ENCODE measurements around the gene RAPH1. TPM values are rescaled to one million over a fixed set of nuclear protein-coding genes. Genes with fewer than 3 reads are reported as not detected.
"Not testable (repeated sequence)": the region's sequence is repeated elsewhere in the genome, so short reads cannot be mapped to it uniquely, and the experiment has no call there.

The RAPH1 gene
- total RNA-seq, 1 experiment from 2014 or later: not detected

- H3K27ac ChIP-seq (ENCODE audit: low read length): no peak overlapping the region
- H3K9ac ChIP-seq (ENCODE audit: low read length): no peak overlapping the region
- no peaks in the 10 kb centered on the region for H3K4me1 ChIP-seq (ENCODE audit: low read length)
- H3K79me2 ChIP-seq (ENCODE audit: low read length): no peaks in the 10 kb centered on the region
- H3K9me2 ChIP-seq (replicated peaks; ENCODE audit: insufficient read depth, low read length): no peaks in the 10 kb centered on the region
- no peaks in the 10 kb centered on the region for H3K9me3 ChIP-seq (ENCODE audit: low read length)
- H2AFZ ChIP-seq (ENCODE audit: low read length): no peak overlapping the region
- no peaks in the 10 kb centered on the region for H4K20me1 ChIP-seq (ENCODE audit: insufficient read depth, low read depth, low read length)
- H3K4me3 ChIP-seq (ENCODE audit: low read length): no peak overlapping the region
- H3K4me2 ChIP-seq (ENCODE audit: low read depth, low read length, poor library complexity, severe bottlenecking): no peak overlapping the region
- DNase-seq: no peak
- H3K36me3 ChIP-seq (ENCODE audit: insufficient read depth, low read length): no peaks in the 10 kb centered on the region
- H3K27me3 ChIP-seq (ENCODE audit: low read length): no peaks in the 10 kb centered on the region
Observed at GRCh38 chr2:203551778-203552177, 16.7 kb upstream of the RAPH1 start.

- Histone ChIP-seq H3K27ac (ENCODE audit: low read length) (no peak overlapping the region), H3K9ac (ENCODE audit: low read length) (no peak overlapping the region), H3K4me1 (ENCODE audit: low read length) (no peaks in the 10 kb centered on the region), H3K9me2 (replicated peaks; ENCODE audit: insufficient read depth, low read length) (no peaks in the 10 kb centered on the region), H3K27me3 (ENCODE audit: low read length) (no peaks in the 10 kb centered on the region), H4K20me1 (ENCODE audit: insufficient read depth, low read depth, low read length) (no peaks in the 10 kb centered on the region), H3K4me2 (ENCODE audit: low read depth, low read length, poor library complexity, severe bottlenecking) (no peak overlapping the region), H3K9me3 (ENCODE audit: low read length) (no peaks in the 10 kb centered on the region), H3K79me2 (ENCODE audit: low read length) (no peaks in the 10 kb centered on the region), H3K36me3 (ENCODE audit: insufficient read depth, low read length) (no peaks in the 10 kb centered on the region), H3K4me3 (ENCODE audit: low read length) (no peak overlapping the region), H2AFZ (ENCODE audit: low read length) (no peak overlapping the region)
- DNase-seq: no peak
Observed at GRCh38 chr2:203550266-203550665, 15.2 kb upstream of the RAPH1 start.

- no peaks in the 10 kb centered on the region for H3K9me3 ChIP-seq (ENCODE audit: low read length)
- DNase-seq: no peak
- no peak overlapping the region for H3K27ac ChIP-seq (ENCODE audit: low read length)
Observed at GRCh38 chr2:203549406-203549805, 14.3 kb upstream of the RAPH1 start.

DNA sequence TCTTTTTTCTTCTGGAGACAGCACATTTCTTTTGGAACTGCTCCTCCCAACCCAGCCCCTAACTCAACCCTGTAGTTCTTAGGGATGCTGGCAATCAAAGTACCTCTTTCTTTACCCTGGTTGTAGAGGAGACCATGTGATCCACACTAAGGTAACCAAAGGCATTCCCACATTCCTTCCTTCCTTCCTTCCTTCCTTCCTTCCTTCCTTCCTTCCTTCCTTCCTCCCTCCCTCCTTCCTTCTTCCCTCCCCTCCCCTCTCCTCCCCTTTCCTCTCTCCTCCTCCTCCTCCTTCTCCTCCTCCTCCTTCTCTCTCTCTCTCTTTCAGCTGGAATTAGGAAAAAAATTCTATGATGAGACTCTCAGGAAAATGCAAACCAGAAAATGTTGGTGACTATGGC, 13.8 kb upstream of the RAPH1 start:
- Histone ChIP-seq H3K4me3 (ENCODE audit: low read length) (no peak overlapping the region), H3K27ac (ENCODE audit: low read length) (no peak overlapping the region), H3K9me2 (replicated peaks; ENCODE audit: insufficient read depth, low read length) (no peaks in the 10 kb centered on the region), H3K4me1 (ENCODE audit: low read length) (no peaks in the 10 kb centered on the region), H3K4me2 (ENCODE audit: low read depth, low read length, poor library complexity, severe bottlenecking) (no peak overlapping the region), H3K36me3 (ENCODE audit: insufficient read depth, low read length) (no peaks in the 10 kb centered on the region), H2AFZ (ENCODE audit: low read length) (no peak overlapping the region), H3K9ac (ENCODE audit: low read length) (no peak overlapping the region), H4K20me1 (ENCODE audit: insufficient read depth, low read depth, low read length) (no peaks in the 10 kb centered on the region), H3K9me3 (ENCODE audit: low read length) (no peaks in the 10 kb centered on the region), H3K27me3 (ENCODE audit: low read length) (no peaks in the 10 kb centered on the region), H3K79me2 (ENCODE audit: low read length) (no peaks in the 10 kb centered on the region)
- DNase-seq: no peak

More at GRCh38 chr2:203549406-203549805, 14.3 kb upstream of the RAPH1 start:
- Histone ChIP-seq H3K4me3 (ENCODE audit: low read length) (no peak overlapping the region), H3K4me1 (ENCODE audit: low read length) (no peaks in the 10 kb centered on the region), H3K4me2 (ENCODE audit: low read depth, low read length, poor library complexity, severe bottlenecking) (no peak overlapping the region), H3K36me3 (ENCODE audit: insufficient read depth, low read length) (no peaks in the 10 kb centered on the region), H4K20me1 (ENCODE audit: insufficient read depth, low read depth, low read length) (no peaks in the 10 kb centered on the region), H3K79me2 (ENCODE audit: low read length) (no peaks in the 10 kb centered on the region), H3K9me2 (replicated peaks; ENCODE audit: insufficient read depth, low read length) (no peaks in the 10 kb centered on the region), H3K9ac (ENCODE audit: low read length) (no peak overlapping the region), H2AFZ (ENCODE audit: low read length) (no peak overlapping the region), H3K27me3 (ENCODE audit: low read length) (no peaks in the 10 kb centered on the region)

- Histone ChIP-seq H3K4me1 (ENCODE audit: low read length) (no peaks in the 10 kb centered on the region), H3K9ac (ENCODE audit: low read length) (no peak overlapping the region), H3K36me3 (ENCODE audit: insufficient read depth, low read length) (no peaks in the 10 kb centered on the region), H3K4me3 (ENCODE audit: low read length) (no peak overlapping the region), H3K79me2 (ENCODE audit: low read length) (no peaks in the 10 kb centered on the region), H3K27ac (ENCODE audit: low read length) (no peak overlapping the region), H3K27me3 (ENCODE audit: low read length) (no peaks in the 10 kb centered on the region), H3K9me2 (replicated peaks; ENCODE audit: insufficient read depth, low read length) (no peaks in the 10 kb centered on the region), H2AFZ (ENCODE audit: low read length) (no peak overlapping the region), H3K4me2 (ENCODE audit: low read depth, low read length, poor library complexity, severe bottlenecking) (no peak overlapping the region), H3K9me3 (ENCODE audit: low read length) (no peaks in the 10 kb centered on the region), H4K20me1 (ENCODE audit: insufficient read depth, low read depth, low read length) (no peaks in the 10 kb centered on the region)
- DNase-seq: no peak
Observed at GRCh38 chr2:203547356-203547755, 12.3 kb upstream of the RAPH1 start.

DNA sequence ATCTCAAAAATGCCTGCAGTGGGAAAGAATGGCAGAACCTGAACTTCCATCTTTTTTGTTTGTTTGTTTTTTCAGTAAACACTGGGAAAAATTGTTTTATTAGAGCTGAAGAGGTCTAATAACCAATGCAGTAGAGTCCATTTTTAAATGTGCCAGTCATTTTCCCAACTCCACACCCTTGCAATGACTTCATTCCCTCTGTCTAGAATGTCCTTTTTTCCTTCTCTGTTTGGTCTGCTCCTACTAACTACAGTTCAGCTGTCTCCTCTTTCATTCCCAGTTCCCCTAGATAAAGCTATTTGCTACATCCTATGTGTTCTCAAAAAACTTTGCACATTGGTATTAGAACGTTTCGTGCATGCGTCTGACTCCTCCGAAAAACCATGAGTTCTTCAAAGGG, 9.3 kb upstream of the RAPH1 start:
- Histone ChIP-seq H3K4me3 (ENCODE audit: low read length) (no peak overlapping the region), H3K4me2 (ENCODE audit: low read depth, low read length, poor library complexity, severe bottlenecking) (no peak overlapping the region), H4K20me1 (ENCODE audit: insufficient read depth, low read depth, low read length) (no peaks in the 10 kb centered on the region), H3K9me3 (ENCODE audit: low read length) (no peaks in the 10 kb centered on the region), H3K27ac (ENCODE audit: low read length) (no peak overlapping the region), H3K27me3 (ENCODE audit: low read length) (no peaks in the 10 kb centered on the region), H3K9me2 (replicated peaks; ENCODE audit: insufficient read depth, low read length) (no peaks in the 10 kb centered on the region), H3K36me3 (ENCODE audit: insufficient read depth, low read length) (no peaks in the 10 kb centered on the region), H3K9ac (ENCODE audit: low read length) (no peak overlapping the region), H3K4me1 (ENCODE audit: low read length) (no peaks in the 10 kb centered on the region), H3K79me2 (ENCODE audit: low read length) (no peaks in the 10 kb centered on the region), H2AFZ (ENCODE audit: low read length) (no peak overlapping the region)
- no peak for DNase-seq

DNA sequence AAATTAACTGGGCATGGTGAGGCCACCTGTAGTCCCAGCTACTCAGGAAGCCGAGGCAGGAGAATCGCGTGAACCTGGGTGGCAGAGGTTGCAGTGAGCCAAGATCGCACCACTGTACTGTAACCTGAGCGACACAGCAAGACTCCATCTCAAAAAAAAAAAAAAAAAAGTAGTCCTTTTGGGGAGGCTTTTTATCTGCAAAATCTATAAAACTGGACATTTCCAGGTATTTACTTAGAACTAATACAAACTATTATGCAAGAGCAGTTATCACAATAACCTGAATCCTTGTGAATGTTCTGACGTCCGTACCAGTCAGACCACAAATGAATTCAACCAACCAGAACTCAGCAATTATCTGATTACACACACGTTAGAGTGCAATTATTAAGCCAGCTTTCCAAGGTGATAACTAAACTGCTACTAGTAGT, 8.8 kb upstream of the RAPH1 start:
- no peaks in the 10 kb centered on the region for H3K36me3 ChIP-seq (ENCODE audit: insufficient read depth, low read length)
- no peak overlapping the region for H3K4me2 ChIP-seq (ENCODE audit: low read depth, low read length, poor library complexity, severe bottlenecking)
- no peak overlapping the region for H3K9ac ChIP-seq (ENCODE audit: low read length)
- H3K4me3 ChIP-seq (ENCODE audit: low read length): no peak overlapping the region
- H3K9me3 ChIP-seq (ENCODE audit: low read length): no peaks in the 10 kb centered on the region
- DNase-seq: no peak
- no peaks in the 10 kb centered on the region for H4K20me1 ChIP-seq (ENCODE audit: insufficient read depth, low read depth, low read length)
- no peaks in the 10 kb centered on the region for H3K4me1 ChIP-seq (ENCODE audit: low read length)
- H3K9me2 ChIP-seq (replicated peaks; ENCODE audit: insufficient read depth, low read length): no peaks in the 10 kb centered on the region
- no peak overlapping the region for H3K27ac ChIP-seq (ENCODE audit: low read length)
- H3K79me2 ChIP-seq (ENCODE audit: low read length): no peaks in the 10 kb centered on the region
- H3K27me3 ChIP-seq (ENCODE audit: low read length): no peaks in the 10 kb centered on the region
- H2AFZ ChIP-seq (ENCODE audit: low read length): no peak overlapping the region

DNA sequence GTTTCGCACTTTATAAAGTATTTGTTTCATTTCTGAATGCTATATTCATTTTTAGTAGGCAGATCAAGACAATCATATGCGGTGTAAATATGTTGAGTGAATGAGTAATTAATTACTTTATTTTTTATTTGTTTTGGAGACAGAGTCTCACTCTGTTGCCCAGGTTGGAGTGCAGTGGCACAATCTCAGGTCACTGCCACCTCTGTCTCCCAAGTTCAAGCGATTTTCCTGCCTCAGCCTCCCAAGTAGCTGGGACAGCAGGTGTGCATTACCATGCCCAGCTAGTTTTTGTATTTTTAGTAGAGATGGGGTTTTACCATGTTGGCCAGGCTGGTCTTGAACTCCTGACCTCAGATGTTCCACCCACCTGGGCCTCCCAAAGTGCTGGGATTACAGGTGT, 5.5 kb upstream of the RAPH1 start:
- H3K27ac ChIP-seq (ENCODE audit: low read length); H2AFZ ChIP-seq (ENCODE audit: low read length); H3K4me1 ChIP-seq (ENCODE audit: low read length); H3K36me3 ChIP-seq (ENCODE audit: insufficient read depth, low read length); H4K20me1 ChIP-seq (ENCODE audit: insufficient read depth, low read depth, low read length); H3K4me3 ChIP-seq (ENCODE audit: low read length); DNase-seq; H3K9me2 ChIP-seq (replicated peaks; ENCODE audit: insufficient read depth, low read length); H3K9me3 ChIP-seq (ENCODE audit: low read length); H3K27me3 ChIP-seq (ENCODE audit: low read length); H3K4me2 ChIP-seq (ENCODE audit: low read depth, low read length, poor library complexity, severe bottlenecking); H3K79me2 ChIP-seq (ENCODE audit: low read length); H3K9ac ChIP-seq (ENCODE audit: low read length): not testable (repeated sequence)

- not testable (repeated sequence) for H3K4me1 ChIP-seq (ENCODE audit: low read length); DNase-seq; H2AFZ ChIP-seq (ENCODE audit: low read length); H3K4me2 ChIP-seq (ENCODE audit: low read depth, low read length, poor library complexity, severe bottlenecking); H3K27me3 ChIP-seq (ENCODE audit: low read length); H3K79me2 ChIP-seq (ENCODE audit: low read length); H3K27ac ChIP-seq (ENCODE audit: low read length); H3K9me3 ChIP-seq (ENCODE audit: low read length); H3K36me3 ChIP-seq (ENCODE audit: insufficient read depth, low read length); H3K4me3 ChIP-seq (ENCODE audit: low read length); H3K9ac ChIP-seq (ENCODE audit: low read length); H4K20me1 ChIP-seq (ENCODE audit: insufficient read depth, low read depth, low read length); H3K9me2 ChIP-seq (replicated peaks; ENCODE audit: insufficient read depth, low read length)
Observed at GRCh38 chr2:203538237-203538636, 3.1 kb upstream of the RAPH1 start.

Measured in Karpas-422 (cell line).